HepG2 (cell line): ENCODE measurements around the gene DCST2. TPM values are rescaled to one million over a fixed set of nuclear protein-coding genes. Genes with fewer than 3 reads are reported as not detected.

ENCODE experiments used
- HNRNPLL ChIP-seq: fragments of 200-400 bp; formaldehyde crosslinking; IDR thresholded peaks from 2 replicates; pipeline ENCODE4 v1.6.1; 2017; ENCODE audit warnings: mild to moderate bottlenecking, low read depth, low read length; ENCODE audit not compliant: poor library complexity, severe bottlenecking
- MEIS1 ChIP-seq: sonication (generic); formaldehyde crosslinking; IDR thresholded peaks from 2 replicates; pipeline ENCODE4 v1.9.0; 2021; ENCODE audit warnings: mild to moderate bottlenecking, missing genetic modification reagents, moderate library complexity, borderline replicate concordance
- NCOA2 ChIP-seq: sonication (generic); formaldehyde crosslinking; IDR thresholded peaks from 2 replicates; pipeline ENCODE4 v1.8.0; 2022; ENCODE audit warnings: inconsistent platforms
- NFATC3 ChIP-seq: sonication (generic); formaldehyde crosslinking; IDR thresholded peaks from 2 replicates; pipeline ENCODE4 v1.5.1; 2020; ENCODE audit warnings: mild to moderate bottlenecking, missing genetic modification reagents
- PLRG1 ChIP-seq: fragments of 450-650 bp; conservative IDR thresholded peaks from 2 replicates; pipeline ENCODE4 v1.6.1; 2016
- PRPF4 ChIP-seq: fragments of 200-400 bp; formaldehyde crosslinking; IDR thresholded peaks from 2 replicates; pipeline ENCODE4 v1.6.1; 2016; ENCODE audit warnings: low read length, low read depth; ENCODE audit not compliant: poor library complexity, severe bottlenecking
- RBFOX2 ChIP-seq: fragments of 200-400 bp; formaldehyde crosslinking; IDR thresholded peaks from 2 replicates; pipeline ENCODE4 v1.6.1; 2017; ENCODE audit warnings: low read depth, mild to moderate bottlenecking, low read length
- SAFB2 ChIP-seq: sonication (generic); formaldehyde crosslinking; IDR thresholded peaks from 2 replicates; pipeline ENCODE4 v1.5.1; 2020; ENCODE audit warnings: missing genetic modification reagents, low read depth, mild to moderate bottlenecking, borderline replicate concordance
- SRY ChIP-seq: sonication (generic); formaldehyde crosslinking; IDR thresholded peaks from 2 replicates; pipeline ENCODE4 v1.8.0; 2022; ENCODE audit warnings: mild to moderate bottlenecking, missing genetic modification reagents
- TBP ChIP-seq: sonication (generic); formaldehyde crosslinking; IDR thresholded peaks from 2 replicates; pipeline ENCODE4 v1.5.0; 2020; ENCODE audit warnings: missing genetic modification reagents
- YY1 ChIP-seq: IDR thresholded peaks from 2 replicates; pipeline ENCODE4 v1.6.1; 2011; ENCODE audit warnings: low read length, low read depth, moderate library complexity, mild to moderate bottlenecking; ENCODE audit not compliant: insufficient read depth, insufficient replicate concordance
- ZBTB3 ChIP-seq: sonication (generic); formaldehyde crosslinking; IDR thresholded peaks from 2 replicates; pipeline ENCODE4 v1.4.0; 2020; ENCODE audit warnings: low read depth, mild to moderate bottlenecking, moderate library complexity, missing genetic modification reagents, borderline replicate concordance
- ZNF557 ChIP-seq: sonication (generic); formaldehyde crosslinking; IDR thresholded peaks from 2 replicates; pipeline ENCODE4 v1.4.0; 2020; ENCODE audit warnings: missing genetic modification reagents
- ZNF790 ChIP-seq: sonication (generic); formaldehyde crosslinking; IDR thresholded peaks from 2 replicates; pipeline ENCODE4 v1.8.0; 2022; ENCODE audit warnings: missing genetic modification reagents, mild to moderate bottlenecking, borderline replicate concordance
- polyA plus RNA-seq, 8 experiments: library from polyadenylated mRNA; depleted of rRNA in 3 of 8; stranded (reverse) in 7 of 8; unstranded in 1 of 8; fragments of >200 nt; fragmentation: Illumina TruSeq in 4 of 8; extraction: Trizol in 4 of 8; gene quantifications; 2 replicates each; pipeline versions ENCODE4 v1.2.1 to v1.2.3, GENCODE V29; 2011 to 2016; ENCODE audit warnings: low read depth in 4 of 8, missing spikeins in 1 of 8, mixed read lengths in 1 of 8; ENCODE audit not compliant: insufficient read depth in 1 of 8
- total RNA-seq, 5 experiments: library from RNA; depleted of rRNA; stranded (reverse); fragments of >200 nt; fragmentation: Illumina TruSeq; extraction: Trizol; gene quantifications; 2 replicates each; pipeline ENCODE4 v1.2.3, GENCODE V29; 2016; ENCODE audit warnings: low read depth in 1 of 5
- TF ChIP-seq, protein P1 (sequence below): IDR thresholded peaks from 2 replicates; pipeline ENCODE4 v1.6.1; 2016; ENCODE audit warnings: missing genetic modification reagents, missing compliant biosample characterization
- TF ChIP-seq, protein P2 (sequence below): IDR thresholded peaks from 2 replicates; pipeline ENCODE4 v1.6.1; 2016; ENCODE audit warnings: low read depth, control low read depth
- TF ChIP-seq, protein P3 (sequence below): sonication (generic); formaldehyde crosslinking; IDR thresholded peaks from 2 replicates; pipeline ENCODE4 v1.4.0; 2020; ENCODE audit warnings: missing genetic modification reagents, mild to moderate bottlenecking, borderline replicate concordance
- TF ChIP-seq, protein P4 (sequence below): sonication (generic); formaldehyde crosslinking; IDR thresholded peaks from 2 replicates; pipeline ENCODE4 v1.5.0; 2020; ENCODE audit warnings: mild to moderate bottlenecking, missing genetic modification reagents, borderline replicate concordance
- TF ChIP-seq, protein P5 (sequence below): sonication (generic); formaldehyde crosslinking; conservative IDR thresholded peaks from 2 replicates; pipeline ENCODE4 v1.4.0; 2020; ENCODE audit warnings: missing genetic modification reagents

Gene DCST2
- total and polyA plus RNA-seq, 2 of the 13 experiments (the other 11 are each of a cell fraction or from before 2014, with no cell fraction given) = 0.74 TPM; not detected in 1

DNA sequence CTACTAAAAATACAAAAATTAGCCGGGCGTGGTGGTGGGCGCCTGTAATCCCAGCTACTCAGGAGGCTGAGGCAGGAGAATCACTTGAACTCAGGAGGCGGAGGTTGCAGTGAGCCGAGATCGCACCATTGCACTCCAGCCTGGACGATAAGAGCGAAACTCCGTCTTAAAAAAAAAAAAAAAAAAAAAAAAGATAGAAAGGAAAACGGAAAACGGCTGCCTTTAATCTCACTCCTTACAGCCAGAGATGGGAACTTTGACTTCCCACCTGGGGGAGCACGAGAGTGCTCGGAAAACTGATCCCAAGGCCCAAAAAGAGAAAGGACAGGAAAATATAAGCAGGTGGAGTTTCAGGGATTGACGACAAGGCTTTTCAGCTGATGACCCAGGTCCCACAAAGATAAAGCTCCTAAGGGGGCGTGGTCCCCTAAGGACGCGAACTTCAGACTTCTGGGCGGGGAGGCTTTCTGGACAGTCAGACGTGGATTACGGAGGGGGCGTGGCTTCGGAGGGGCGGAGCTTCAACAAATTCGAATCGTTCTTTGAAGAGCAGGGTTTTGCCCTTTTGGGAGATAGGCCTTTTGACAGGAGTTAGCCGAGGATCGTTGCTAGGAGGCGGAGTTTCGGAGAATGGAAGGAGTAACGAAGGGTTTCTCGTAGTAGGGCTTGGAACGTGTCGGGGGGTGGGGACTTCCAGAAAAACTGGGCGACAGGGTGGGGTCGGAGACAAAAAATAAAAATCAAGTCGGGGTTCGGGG, 60.1 kb downstream of the DCST2 start (continued):
- TF ChIP-seq, protein P1, sequence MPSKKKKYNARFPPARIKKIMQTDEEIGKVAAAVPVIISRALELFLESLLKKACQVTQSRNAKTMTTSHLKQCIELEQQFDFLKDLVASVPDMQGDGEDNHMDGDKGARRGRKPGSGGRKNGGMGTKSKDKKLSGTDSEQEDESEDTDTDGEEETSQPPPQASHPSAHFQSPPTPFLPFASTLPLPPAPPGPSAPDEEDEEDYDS (CRISPR knock-in tag) = peak; percentile 99
- TF ChIP-seq HNRNPLL (peak; percentile 13), TBP (CRISPR knock-in tag) (no peak), MEIS1 (CRISPR knock-in tag) (no peak; the same call in 1 of the 2 replicates), SAFB2 (CRISPR knock-in tag) (no peak), PRPF4 (no peak), ZNF790 (CRISPR knock-in tag) (peak; percentile 79; the same call in 1 of the 2 replicates), NFATC3 (CRISPR knock-in tag) (no peak), RBFOX2 (peak; percentile 55; the same call in 1 of the 2 replicates), ZNF557 (CRISPR knock-in tag) (0 out of 2 replicates have a peak, but pooled peaks have one; percentile 19), PLRG1 (no peak), YY1 (no peak), ZBTB3 (no peak; the same call in 1 of the 2 replicates), SRY (no peak), NCOA2 (no peak)
- TF ChIP-seq, protein P2, sequence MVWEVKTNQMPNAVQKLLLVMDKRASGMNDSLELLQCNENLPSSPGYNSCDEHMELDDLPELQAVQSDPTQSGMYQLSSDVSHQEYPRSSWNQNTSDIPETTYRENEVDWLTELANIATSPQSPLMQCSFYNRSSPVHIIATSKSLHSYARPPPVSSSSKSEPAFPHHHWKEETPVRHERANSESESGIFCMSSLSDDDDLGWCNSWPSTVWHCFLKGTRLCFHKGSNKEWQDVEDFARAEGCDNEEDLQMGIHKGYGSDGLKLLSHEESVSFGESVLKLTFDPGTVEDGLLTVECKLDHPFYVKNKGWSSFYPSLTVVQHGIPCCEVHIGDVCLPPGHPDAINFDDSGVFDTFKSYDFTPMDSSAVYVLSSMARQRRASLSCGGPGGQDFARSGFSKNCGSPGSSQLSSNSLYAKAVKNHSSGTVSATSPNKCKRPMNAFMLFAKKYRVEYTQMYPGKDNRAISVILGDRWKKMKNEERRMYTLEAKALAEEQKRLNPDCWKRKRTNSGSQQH (CRISPR knock-in tag) = no peak
- TF ChIP-seq, protein P3, sequence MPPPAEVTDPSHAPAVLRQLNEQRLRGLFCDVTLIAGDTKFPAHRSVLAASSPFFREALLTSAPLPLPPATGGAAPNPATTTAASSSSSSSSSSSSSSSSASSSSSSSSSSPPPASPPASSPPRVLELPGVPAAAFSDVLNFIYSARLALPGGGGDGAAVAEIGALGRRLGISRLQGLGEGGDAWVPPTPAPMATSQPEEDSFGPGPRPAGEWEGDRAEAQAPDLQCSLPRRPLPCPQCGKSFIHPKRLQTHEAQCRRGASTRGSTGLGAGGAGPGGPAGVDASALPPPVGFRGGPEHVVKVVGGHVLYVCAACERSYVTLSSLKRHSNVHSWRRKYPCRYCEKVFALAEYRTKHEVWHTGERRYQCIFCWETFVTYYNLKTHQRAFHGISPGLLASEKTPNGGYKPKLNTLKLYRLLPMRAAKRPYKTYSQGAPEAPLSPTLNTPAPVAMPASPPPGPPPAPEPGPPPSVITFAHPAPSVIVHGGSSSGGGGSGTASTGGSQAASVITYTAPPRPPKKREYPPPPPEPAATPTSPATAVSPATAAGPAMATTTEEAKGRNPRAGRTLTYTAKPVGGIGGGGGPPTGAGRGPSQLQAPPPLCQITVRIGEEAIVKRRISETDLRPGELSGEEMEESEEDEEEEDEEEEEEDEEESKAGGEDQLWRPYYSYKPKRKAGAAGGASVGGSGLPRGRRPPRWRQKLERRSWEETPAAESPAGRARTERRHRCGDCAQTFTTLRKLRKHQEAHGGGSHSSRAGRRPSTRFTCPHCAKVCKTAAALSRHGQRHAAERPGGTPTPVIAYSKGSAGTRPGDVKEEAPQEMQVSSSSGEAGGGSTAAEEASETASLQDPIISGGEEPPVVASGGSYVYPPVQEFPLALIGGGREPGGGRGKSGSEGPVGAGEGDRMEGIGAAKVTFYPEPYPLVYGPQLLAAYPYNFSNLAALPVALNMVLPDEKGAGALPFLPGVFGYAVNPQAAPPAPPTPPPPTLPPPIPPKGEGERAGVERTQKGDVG = no peak
- TF ChIP-seq, protein P4, sequence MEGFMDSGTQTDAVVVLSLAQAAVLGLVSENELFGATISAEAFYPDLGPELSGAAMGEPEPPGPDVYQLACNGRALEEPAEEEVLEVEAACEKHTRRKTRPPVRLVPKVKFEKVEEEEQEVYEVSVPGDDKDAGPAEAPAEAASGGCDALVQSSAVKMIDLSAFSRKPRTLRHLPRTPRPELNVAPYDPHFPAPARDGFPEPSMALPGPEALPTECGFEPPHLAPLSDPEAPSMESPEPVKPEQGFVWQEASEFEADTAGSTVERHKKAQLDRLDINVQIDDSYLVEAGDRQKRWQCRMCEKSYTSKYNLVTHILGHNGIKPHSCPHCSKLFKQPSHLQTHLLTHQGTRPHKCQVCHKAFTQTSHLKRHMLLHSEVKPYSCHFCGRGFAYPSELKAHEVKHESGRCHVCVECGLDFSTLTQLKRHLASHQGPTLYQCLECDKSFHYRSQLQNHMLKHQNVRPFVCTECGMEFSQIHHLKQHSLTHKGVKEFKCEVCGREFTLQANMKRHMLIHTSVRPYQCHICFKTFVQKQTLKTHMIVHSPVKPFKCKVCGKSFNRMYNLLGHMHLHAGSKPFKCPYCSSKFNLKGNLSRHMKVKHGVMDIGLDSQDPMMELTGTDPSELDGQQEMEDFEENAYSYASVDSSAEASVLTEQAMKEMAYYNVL (CRISPR knock-in tag) = no peak
- TF ChIP-seq, protein P5, sequence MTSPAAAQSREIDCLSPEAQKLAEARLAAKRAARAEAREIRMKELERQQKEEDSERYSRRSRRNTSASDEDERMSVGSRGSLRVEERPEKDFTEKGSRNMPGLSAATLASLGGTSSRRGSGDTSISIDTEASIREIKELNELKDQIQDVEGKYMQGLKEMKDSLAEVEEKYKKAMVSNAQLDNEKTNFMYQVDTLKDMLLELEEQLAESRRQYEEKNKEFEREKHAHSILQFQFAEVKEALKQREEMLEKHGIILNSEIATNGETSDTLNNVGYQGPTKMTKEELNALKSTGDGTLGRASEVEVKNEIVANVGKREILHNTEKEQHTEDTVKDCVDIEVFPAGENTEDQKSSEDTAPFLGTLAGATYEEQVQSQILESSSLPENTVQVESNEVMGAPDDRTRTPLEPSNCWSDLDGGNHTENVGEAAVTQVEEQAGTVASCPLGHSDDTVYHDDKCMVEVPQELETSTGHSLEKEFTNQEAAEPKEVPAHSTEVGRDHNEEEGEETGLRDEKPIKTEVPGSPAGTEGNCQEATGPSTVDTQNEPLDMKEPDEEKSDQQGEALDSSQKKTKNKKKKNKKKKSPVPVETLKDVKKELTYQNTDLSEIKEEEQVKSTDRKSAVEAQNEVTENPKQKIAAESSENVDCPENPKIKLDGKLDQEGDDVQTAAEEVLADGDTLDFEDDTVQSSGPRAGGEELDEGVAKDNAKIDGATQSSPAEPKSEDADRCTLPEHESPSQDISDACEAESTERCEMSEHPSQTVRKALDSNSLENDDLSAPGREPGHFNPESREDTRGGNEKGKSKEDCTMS = no peak
